GM19043 (cell line): ENCODE data around the gene OR6J1.
"Not testable (repeated sequence)": the region's sequence is repeated elsewhere in the genome, so short reads cannot be mapped to it uniquely, and the experiment has no call there.

ENCODE experiments used
- ATAC-seq: cut with Tn5 transposase; IDR thresholded peaks from one replicate; pipeline ENCODE4 v1.9.1; 2021; ENCODE audit warnings: low read depth; ENCODE audit not compliant: unreplicated experiment

OR6J1 gene

GRCh38 chr14:22644305-22644635 lies at the start of gene OR6J1:
Gene OR6J1, minus strand, starts transcription at chr14:22644352. Its CDS starts 9,541 bp downstream, at chr14:22634811.
- ATAC-seq: no peak

GRCh38 chr14:22692194-22692593 lies 48.0 kb upstream of the OR6J1 start:
- no peak for ATAC-seq

- ATAC-seq: no peak
Observed at GRCh38 chr14:22691171-22691570, 47.0 kb upstream of the OR6J1 start.

GRCh38 chr14:22689199-22689598 lies 45.0 kb upstream of the OR6J1 start:
- no peak for ATAC-seq

- not testable (repeated sequence) for ATAC-seq
Observed at GRCh38 chr14:22687969-22688368, 43.8 kb upstream of the OR6J1 start.

GRCh38 chr14:22686176-22686611 lies 42.0 kb upstream of the OR6J1 start:
- ATAC-seq: not testable (repeated sequence)

GRCh38 chr14:22685467-22685866 lies 41.3 kb upstream of the OR6J1 start:
- no peak for ATAC-seq

GRCh38 chr14:22683428-22683827 lies 39.3 kb upstream of the OR6J1 start:
- ATAC-seq: not testable (repeated sequence)

GRCh38 chr14:22678221-22678620 lies 34.1 kb upstream of the OR6J1 start:
- ATAC-seq: no peak

- not testable (repeated sequence) for ATAC-seq
Observed at GRCh38 chr14:22677551-22677950, 33.4 kb upstream of the OR6J1 start.

- no peak for ATAC-seq
Observed at GRCh38 chr14:22671622-22672021, 27.5 kb upstream of the OR6J1 start.

- no peak for ATAC-seq
Observed at GRCh38 chr14:22668863-22669262, 24.7 kb upstream of the OR6J1 start.

- no peak for ATAC-seq
Observed at GRCh38 chr14:22668417-22668816, 24.3 kb upstream of the OR6J1 start.

GRCh38 chr14:22667881-22668280 lies 23.7 kb upstream of the OR6J1 start:
- ATAC-seq: no peak

GRCh38 chr14:22666203-22666893 lies 22.2 kb upstream of the OR6J1 start:
- no peak for ATAC-seq

GRCh38 chr14:22664261-22664660 lies 20.1 kb upstream of the OR6J1 start:
- no peak for ATAC-seq

GRCh38 chr14:22660654-22661053 lies 16.5 kb upstream of the OR6J1 start:
- ATAC-seq: no peak

- ATAC-seq: no peak
Observed at GRCh38 chr14:22658946-22659345, 14.8 kb upstream of the OR6J1 start.

GRCh38 chr14:22657861-22658260 lies 13.7 kb upstream of the OR6J1 start:
- no peak for ATAC-seq

- no peak for ATAC-seq
Observed at GRCh38 chr14:22656945-22657731, 13.0 kb upstream of the OR6J1 start.

- ATAC-seq: no peak
Observed at GRCh38 chr14:22656226-22656625, 12.1 kb upstream of the OR6J1 start.

- no peak for ATAC-seq
Observed at GRCh38 chr14:22653012-22653621, 9.0 kb upstream of the OR6J1 start.
